HG03196 (cell line): ENCODE data around the gene CATSPER4.

ENCODE experiments used
- ATAC-seq: cut with Tn5 transposase; IDR thresholded peaks from one replicate; pipeline ENCODE4 v1.9.1; 2021; ENCODE audit not compliant: unreplicated experiment

The CATSPER4 gene

GRCh38 chr1:26190373-26190987 is at the start of gene CATSPER4:
Gene CATSPER4, plus strand, starts transcription at chr1:26190602. Its CDS starts 26 bp downstream, at chr1:26190628.
- ATAC-seq, result no peak

DNA sequence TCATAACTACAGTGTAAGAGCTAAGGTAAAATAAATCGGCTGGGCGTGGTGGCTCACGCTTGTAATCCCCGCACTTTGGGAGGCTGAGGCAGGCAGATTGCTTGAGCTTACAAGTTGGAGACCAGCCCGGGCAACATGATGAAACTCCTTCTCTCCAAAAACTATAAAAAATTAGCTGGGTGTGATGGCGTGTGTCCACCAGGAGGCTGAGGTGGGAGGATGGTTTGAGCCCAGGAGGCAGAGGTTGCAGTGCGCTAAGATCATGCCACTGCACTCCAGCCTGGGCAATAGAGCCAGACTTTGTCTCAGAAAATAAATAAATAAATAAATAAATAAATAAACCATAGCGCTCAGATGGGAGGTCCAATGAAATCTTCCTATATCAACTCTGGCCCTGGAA is 48.2 kb upstream of the CATSPER4 start:
- ATAC-seq, result no peak

DNA sequence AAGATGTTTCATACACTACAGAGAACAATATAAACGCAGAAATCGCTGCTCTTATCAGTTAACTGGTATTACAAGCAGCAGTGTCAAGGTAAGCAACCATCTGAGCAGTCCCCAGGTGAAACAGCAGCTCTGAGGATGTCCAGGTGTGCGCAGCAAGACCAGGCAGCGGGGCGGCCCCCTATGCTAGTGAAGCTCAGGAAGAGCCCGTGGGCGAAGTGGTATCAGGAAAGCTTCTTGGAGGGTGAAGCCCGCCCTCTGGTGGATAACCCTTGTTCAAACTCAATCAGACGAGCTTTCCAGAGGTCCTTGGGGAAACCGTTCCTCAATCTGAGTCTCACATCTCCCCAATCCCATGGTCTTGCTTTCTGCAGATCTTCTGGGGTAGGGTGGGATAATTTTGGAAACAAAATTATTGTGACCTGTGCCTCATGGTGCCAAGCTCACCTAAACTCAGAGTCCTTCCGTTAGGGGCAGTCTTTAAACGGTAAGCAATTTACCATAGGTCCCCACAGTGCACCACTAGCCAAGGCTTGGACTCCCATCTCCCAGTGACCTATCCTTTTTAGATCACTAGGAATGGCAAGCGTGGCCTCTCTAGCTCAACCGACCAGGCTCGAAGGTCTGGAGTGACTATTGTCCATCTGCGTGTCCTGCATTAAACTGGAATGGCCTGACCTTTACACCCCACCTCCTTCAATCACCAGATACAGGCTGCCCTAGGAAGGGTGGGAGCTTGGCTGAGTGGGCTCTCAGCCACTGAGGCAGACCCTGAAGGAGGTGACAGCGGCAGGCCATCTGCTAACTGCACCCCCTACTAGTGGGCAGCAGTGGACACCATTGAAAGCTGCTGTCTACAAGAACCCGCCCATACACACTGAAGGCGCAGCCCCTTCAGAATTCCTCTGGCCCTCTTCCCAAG is 45.1 kb upstream of the CATSPER4 start:
- ATAC-seq, result no peak

- ATAC-seq, result no peak
Measured at GRCh38 chr1:26145960-26146294, 44.5 kb upstream of the CATSPER4 start.

- ATAC-seq, result no peak
Measured at GRCh38 chr1:26148887-26149286, 41.5 kb upstream of the CATSPER4 start.

GRCh38 chr1:26153966-26154532 is 36.4 kb upstream of the CATSPER4 start:
- no peak for ATAC-seq

GRCh38 chr1:26154750-26155149 is 35.7 kb upstream of the CATSPER4 start:
- ATAC-seq, result no peak

DNA sequence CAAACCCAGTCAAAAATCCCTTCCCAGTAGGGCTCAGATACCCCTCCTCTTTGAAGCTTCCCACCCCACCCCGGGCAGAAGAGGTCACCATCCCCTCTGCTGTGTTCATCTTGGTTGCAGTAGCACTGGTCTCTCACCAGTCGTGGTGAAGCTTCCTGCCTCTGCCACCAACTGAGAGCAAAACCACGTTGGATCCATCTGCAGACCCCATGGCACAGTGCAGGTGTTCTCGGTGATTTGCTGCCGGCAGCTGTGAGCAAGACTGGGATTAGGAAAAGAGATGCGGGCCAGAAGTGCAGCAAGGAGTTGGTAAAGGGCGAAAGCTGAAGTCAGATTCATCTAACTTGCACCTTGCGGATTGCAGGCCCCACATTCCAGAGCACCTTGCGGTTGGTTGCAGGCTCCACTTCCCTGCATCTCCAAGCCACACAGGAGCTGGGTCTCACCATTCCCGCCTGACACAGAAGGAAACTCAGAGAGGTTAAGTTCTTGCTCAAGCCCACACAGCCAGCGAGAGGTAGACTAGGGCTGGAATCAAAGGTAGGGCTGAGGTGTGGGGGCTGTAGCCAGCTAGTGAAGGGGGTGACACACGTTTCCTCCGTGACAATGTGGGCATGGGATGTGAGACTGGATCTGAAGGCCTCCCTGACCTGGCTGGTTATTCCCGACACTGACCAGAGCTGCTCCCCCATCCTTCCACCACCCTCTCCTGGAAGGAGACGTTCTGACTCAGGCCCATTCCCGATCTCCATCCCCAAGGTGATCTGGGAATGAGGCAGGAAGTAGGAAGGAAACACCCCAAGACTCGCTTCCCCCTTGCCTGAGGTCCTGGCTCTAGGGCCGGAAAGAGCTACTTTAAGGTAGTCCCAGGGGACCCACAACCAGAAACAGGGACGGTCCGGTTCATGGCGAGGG is 34.8 kb upstream of the CATSPER4 start:
- ATAC-seq, result no peak

- ATAC-seq, result no peak
Measured at GRCh38 chr1:26156285-26157038, 33.9 kb upstream of the CATSPER4 start.

DNA sequence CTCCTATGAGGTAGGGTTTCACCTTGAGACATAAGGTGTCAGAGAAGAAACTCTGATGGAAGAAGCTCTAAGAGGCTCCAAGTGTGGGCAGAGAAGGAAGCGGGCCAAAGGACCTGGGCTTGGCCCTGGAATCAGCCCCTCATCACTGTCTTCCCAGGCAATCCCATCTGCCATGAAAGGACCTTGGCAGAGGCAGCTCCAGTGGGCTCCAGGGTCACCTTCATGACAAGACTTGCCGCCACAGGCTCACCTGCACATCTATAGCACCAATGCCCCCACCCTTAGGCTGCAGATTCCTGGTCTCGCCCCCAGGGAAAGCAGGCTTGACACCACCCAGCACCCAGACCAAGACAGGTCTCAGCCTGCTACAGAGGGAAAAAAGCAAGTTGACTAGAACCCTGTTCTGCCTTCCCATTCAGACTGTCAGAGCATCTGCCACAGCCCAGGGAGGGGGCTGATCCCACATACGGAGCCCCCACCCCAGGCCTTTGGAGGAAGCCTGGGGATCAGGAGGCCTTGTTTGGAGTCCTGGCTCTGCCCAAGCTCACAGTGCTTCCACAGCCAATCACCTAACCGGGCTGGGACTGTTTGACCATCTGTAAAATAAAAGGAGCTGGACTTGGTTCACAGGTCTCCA is 32.0 kb upstream of the CATSPER4 start:
- no peak for ATAC-seq

DNA sequence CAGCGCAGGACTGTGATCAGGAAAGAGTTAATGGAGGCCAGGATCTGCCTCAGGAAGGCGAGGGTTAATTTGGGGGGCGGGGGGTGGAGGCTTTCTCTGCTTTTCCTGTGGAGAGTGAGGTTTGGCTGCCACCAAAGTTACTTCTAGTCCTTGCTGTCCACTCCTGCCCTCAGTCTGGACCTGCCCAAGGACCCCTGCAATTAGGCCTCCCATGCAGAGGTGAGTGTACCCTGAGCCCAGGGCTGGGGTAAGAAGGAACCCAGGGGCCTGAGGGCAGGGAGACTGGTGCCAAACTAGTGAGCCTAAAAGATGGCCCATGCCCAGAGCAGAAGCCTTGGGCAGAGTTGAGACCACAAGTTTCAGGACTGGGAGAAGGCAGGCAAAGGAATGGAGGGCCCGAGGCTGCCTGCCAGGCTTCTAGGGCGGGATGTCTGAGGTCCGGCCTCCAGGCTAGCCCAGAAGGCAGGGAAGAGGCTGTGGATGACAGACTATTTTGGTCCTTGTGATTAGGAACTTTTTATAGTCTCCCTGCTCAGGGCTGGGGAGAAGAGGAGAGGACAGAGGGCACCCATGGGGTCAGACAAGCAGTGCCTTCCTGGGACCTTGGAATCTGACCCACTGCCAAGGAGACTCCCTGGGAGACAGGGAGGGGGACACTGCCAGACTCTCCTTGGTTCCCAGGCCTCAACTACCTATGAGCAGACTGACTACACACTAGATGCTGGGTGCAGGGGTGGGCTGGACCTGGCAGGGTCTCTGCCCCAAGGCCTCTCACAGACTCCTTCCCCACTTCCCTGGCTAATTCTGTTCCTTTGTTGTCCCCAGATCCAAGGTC is 31.3 kb upstream of the CATSPER4 start, which contains the start of gene FAM110D:
Gene FAM110D (plus strand): TSS at position 172 of the 835 bp plus-strand sequence. CDS start 2,213 bp downstream, outside the sequence.
- no peak for ATAC-seq

DNA sequence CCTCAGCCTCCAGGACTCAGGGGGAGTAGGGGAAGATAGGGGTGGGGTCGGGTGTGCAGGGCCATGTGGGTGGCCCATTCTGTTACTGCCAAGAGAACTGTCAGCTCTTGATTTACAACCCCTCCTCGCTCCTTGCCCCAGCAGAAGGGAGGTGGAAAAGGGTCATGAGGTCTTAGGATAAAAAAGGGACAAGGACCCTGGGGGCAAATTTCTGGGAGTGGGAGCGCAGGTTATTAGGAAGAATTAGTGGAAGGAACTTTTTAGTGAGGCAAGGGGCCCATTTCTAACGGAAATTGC is 30.7 kb upstream of the CATSPER4 start:
- no peak for ATAC-seq

GRCh38 chr1:26160527-26161414 is 29.6 kb upstream of the CATSPER4 start:
- no peak for ATAC-seq

- ATAC-seq, result no peak
Measured at GRCh38 chr1:26161415-26162219, 28.8 kb upstream of the CATSPER4 start.

GRCh38 chr1:26162220-26162709 is 28.1 kb upstream of the CATSPER4 start:
- no peak for ATAC-seq

DNA sequence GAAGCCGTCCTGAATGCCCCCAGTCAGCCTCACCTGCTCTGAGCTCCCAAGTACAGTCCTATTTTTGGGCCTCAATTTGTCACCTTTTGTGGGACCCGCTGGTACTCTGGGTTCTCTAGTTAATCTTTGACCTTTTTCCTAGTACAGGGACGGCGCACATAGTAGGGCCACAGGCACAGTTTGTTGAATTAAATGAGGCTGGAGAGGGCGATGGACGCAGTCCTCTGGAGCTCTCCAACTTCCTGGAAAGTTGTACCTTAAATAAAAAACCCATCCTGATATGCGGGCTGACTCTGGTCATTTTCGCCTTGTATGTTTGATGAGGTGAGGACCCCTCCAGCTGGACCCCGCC is 26.7 kb upstream of the CATSPER4 start:
- ATAC-seq, result no peak
